Inflammatory macrophage (primary cell): Measurements from ENCODE around the gene FITM2.

Experiments used
- DNase-seq, 2 donors: peaks; one replicate each; pipeline ENCODE4 v3.0.0-alpha.2; 2020 to 2022

The FITM2 gene

DNA sequence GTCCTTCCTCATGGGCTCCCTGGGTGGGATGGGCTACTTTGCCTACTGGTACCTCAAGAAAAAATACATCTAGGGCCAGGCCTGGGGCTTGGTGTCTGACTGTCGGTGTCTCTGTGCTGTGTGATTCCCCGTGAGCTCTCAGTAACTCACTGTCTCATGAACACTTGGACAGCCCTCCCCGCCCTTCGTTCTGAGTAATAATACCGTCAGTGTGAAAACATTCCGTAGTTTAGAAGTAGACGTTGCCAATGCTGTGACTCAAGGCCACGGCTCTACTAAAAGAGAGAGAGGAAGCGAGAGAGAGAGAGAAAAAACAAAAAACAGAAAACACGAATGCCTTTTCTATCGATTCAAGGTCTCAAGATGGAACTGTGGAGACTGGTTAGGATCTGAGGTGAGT is 31.8 kb downstream of the FITM2 start:
- no peak for DNase-seq

DNA sequence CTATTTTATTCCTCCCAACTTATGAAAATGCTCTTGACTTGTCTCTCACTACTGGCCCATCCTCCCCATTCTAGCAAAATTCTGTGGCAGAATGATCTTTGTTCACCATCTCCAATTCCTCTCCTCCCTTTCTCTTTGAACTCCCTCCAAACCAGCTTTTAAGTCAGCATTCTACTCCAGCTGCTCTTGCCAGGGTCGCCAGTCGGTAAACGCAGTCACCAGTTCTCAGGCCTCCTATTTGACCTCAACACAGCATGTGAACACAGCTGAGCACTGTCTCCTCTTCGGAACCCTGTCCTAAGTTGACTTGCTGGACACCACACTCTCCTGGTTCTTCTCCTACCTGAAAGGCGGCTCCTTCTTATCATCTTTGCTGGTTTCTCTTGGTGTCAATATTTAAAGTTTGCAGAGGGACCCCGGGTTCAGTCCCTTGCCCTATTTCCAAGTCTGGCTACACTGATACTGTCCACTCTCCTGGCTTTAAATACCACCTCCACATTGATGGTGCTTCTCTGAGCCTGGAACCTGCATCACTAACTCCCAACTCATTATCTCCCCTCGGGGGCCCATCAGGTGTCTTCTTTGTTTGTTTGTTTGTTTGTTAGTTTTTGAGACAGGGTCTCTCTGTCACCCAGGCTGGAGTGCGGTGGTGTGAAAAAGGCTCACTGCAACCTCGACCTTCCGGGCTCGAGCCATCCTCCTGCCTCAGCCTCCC is 36.5 kb downstream of the FITM2 start:
- DNase-seq = no peak

DNA sequence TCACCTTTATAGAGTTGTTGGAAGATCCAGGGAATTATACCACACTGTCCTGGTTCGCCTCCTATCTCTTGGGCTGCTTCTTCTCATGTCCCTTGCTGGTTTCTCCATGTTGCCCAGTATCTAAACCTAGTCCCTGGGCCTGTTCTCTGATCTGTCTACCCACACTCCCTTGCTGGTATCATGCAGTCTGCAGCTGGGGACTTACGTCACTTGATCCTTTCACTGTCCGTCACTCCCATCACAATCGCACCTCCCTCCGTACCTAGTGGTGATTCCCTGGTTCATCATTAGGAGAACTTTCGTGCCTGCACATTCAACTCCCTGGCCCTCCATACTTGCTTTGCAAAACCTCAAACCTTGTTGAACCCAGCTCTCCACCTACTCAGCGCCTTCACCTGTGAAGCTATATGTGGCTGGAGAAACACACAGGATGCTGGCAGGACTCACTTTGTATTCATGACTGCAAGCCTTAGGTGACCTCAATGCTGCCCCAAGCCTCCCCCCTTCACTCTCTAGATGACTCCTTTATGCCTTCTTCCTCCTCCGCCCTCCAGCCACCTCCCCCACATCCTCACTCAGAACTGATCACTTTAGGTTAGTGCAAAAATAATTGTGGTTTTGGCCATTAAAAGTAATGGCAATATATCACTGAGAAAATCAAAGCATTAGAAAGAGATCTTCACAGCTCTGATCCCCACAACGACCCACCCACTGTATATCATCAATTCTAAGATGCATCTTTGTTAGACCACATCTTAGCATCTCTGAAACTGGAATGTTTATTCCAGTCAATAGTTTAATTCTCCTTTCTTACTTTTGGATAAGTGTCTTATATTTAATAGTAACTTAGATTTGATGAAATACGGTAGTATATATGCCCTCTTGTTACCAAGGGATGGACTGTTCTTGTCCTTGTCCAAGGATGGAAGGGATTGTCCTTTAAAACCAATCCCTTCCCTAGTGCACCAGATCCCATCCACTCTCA is 37.5 kb downstream of the FITM2 start:
- no peak for DNase-seq

DNA sequence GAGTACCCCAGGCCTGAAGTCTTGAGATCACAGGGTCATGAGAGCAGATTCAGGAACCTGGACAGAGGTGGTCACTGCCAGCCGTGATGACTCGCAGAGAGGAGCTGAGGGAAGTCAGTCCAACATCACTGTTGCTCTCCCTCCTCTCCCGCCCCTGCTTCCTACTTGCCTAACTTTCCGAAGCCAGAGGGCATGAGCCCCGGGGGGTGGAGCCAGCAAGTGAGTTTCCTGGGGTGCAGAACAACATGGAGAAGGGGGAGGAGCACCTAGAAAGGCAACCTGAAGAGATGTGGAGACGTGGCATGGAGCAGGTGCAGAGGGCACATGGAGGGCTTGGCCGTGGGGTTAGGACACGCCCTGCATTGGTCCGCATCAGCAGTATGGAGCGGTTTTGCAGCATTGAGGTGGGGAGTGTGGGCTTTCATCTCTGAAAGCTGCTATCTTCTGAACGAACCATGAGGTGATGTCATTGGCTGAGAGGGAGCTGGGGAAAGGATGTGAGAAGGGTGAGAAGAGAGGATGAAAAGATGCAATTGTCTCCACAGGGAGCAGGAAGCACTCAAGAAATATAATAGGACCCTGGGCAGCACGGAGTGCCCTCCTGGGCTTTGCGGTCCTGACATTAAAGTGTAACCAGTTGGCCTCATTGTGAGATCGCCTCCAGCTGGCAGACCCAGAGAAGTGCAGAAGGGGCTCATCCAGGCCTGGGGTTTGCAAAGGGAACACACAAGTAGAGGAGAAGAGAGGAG is 38.9 kb downstream of the FITM2 start:
- peak; percentile 3 to 41 for DNase-seq

DNA sequence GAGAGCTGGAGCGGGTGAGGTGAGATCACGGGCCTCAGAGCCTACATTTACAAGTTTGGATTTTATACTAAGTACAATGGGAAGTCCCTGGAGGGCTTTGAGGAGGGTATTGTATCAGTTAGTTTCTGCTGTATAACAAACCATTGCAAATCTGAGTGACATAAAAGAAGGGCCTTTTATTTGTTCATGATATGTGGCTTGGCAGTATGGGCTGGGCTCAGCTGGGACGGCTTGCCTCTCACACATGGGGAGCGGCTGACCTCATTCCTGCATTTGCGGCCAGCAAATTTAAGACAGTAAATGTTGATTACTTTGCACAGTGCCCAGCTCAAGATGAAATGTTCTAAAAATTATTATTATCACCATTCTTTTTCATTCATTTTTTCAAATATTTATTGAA is 42.2 kb downstream of the FITM2 start:
- DNase-seq = no peak

DNA sequence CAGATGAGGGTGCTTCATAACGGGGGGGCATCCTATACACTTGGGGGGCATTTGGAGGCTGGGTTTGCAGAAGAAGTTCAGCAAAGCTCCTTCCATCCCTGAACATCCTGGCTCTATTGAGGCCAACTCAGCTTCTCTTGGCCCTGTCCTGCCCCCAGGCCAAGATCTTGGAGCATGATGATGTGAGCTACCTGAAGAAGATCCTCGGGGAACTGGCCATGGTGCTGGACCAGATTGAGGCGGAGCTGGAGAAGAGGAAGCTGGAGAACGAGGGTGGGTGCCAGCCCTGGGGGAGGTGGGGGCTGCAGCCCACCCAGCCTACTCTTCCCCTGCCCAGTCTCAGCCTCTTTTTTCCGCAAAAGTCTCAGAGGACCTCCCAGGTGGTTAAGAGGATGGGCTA is 46.7 kb downstream of the FITM2 start:
- DNase-seq = no peak

DNA sequence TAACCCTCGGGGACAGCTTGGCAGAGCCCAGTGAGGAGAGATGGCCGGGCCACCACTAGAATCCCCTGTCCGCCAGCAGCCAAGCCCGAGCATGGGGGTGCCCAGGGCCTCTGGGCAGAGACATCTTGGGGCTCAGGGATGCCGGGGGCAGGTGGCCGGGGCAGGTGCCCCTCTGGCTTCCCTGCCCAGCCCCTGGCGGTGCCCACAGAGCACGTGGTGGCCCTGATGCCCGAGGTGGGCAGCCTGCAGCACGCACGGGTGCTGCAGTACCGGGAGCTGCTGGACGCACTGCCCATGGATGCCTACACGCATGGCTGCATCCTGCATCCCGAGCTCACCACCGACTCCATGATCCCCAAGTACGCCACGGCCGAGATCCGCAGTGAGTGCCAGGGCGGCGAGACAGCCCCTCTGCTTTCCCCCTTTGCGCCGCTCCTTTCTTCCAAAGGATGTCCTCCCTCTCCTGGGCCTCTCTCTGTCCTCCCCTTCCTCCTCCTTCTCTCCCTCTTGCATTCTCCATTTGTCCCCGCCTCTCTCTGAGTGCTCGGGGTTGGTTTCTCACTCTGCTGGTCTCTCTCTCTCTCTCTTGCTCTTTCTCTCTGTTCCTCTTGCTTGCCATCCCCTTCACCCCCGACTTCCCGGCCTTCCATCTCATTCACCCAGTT is 52.6 kb downstream of the FITM2 start:
- no peak for DNase-seq

DNA sequence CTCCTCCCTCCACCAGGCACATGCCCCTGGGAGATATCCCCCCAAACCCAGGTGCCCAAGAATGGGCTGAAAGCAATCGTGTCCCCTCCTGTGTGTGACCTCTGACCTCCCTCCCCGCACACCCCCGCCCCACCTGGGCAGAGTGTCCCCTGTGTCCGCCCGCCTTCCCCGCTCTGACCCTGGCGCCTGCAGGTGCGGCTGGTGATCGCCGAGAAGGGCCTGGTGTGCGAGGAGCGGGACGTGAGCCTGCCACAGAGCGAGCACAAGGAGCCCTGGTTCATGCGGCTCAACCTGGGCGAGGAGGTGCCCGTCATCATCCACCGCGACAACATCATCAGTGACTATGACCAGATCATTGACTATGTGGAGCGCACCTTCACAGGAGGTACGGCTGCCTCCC is 54.0 kb downstream of the FITM2 start:
- no peak for DNase-seq

DNA sequence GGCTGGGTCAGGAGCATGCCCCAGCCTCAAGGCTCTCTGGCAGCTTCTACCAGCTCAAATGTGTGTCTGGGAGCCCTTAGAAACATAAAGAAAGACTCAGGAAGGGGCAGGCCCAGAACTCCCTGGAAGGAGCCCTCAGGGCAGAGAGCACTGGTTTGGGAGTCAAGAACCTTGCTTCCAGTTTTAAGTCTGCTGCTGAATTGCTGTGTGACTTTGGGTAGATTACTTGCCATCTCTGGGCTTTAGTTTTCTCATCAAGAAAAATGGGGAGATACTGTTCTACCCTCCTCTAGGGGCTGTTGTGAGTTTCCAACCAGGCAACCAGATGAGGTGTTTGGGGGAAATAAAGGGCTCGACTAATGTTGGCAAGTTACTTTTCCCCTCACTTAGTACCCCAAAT is 55.1 kb downstream of the FITM2 start:
- no peak for DNase-seq

DNA sequence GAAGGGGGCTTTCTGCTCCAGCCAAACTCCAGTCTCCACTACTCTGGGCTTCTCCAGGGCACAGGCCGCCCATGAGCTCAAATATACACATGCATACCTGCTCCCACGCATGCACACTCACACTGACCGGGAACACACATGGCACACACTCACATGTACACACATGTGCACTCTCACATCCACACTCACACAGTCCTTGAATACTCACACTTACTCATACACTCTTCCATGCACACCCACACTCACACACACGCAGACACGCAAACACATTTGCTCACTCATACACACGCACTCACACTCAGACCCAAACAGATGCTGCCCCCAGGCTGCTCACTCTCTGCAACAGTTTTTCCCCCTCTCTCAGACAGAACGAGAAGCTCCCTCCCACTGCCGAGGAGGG is 56.9 kb downstream of the FITM2 start:
- no peak for DNase-seq

DNA sequence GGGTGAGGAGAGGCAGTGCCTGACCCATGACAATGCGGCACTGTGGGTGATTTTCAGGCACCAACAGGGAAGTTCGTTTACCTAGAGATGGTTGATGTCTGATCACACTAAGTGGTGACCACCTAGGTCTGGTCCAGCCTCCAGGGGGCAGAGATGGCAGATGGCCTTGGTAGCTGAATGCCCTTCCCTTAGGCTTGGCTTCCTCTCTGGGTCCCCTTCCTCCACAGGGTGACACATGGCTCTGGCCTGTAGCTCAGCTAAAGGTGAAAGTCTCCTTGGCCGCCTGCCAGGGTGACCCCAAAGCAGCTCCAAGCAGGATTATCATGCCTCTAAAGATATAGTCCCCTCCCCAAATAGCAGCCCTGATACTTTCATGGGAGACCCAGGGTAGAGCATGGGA is 57.5 kb downstream of the FITM2 start:
- DNase-seq = no peak
